Activated T-helper 17 cell treated with anti-CD3 and anti-CD28 coated beads, Interleukin-2, amount 50 U/mL, for 72 hours (primary cell): Measurements from ENCODE around the gene SLC7A7. TPM values are rescaled to one million over a fixed set of nuclear protein-coding genes. Genes with fewer than 3 reads are reported as not detected.
"Not testable (repeated sequence)": the region's sequence is repeated elsewhere in the genome, so short reads cannot be mapped to it uniquely, and the experiment has no call there.

ENCODE experiments used
- ATAC-seq: fragments of 150-1000 bp; cut with Tn5 transposase; replicated peaks from 2 replicates; pipeline ENCODE4 v1.10.0; 2021; ENCODE audit warnings: mild to moderate bottlenecking, moderate library complexity
- H3K27ac Mint-ChIP-seq: one replicate; pipeline ENCODE4 v1.8.0; 2022; ENCODE audit warnings: mixed read lengths
- H3K27me3 Mint-ChIP-seq: one replicate; pipeline ENCODE4 v1.8.0; 2022; ENCODE audit warnings: mixed read lengths
- H3K36me3 Mint-ChIP-seq: one replicate; pipeline ENCODE4 v1.8.0; 2022; ENCODE audit warnings: low read depth, mild to moderate bottlenecking, mixed read lengths
- H3K4me1 Mint-ChIP-seq: one replicate; pipeline ENCODE4 v1.8.0; 2022; ENCODE audit warnings: mixed read lengths
- H3K4me3 Mint-ChIP-seq: one replicate; pipeline ENCODE4 v1.8.0; 2022; ENCODE audit warnings: mild to moderate bottlenecking, mixed read lengths
- H3K9me3 Mint-ChIP-seq: one replicate; pipeline ENCODE4 v1.8.0; 2022; ENCODE audit warnings: mixed read lengths
- total RNA-seq, 2 donors: library from RNA; stranded (reverse); gene quantifications; one replicate each; pipeline ENCODE4 v1.2.3, GENCODE V29; 2022

Gene SLC7A7
- total RNA-seq, 2 donors from 2014 or later: 0.15 to 0.71 TPM

- Mint-ChIP-seq H3K4me3 (no peak overlapping the region), H3K27ac (peak overlapping the region; percentile 74), H3K4me1 (peaks cover 6% of the 10 kb centered on the region), H3K36me3 (peaks cover 39% of the 10 kb centered on the region), H3K9me3 (no peaks in the 10 kb centered on the region), H3K27me3 (no peaks in the 10 kb centered on the region)
- no peak for ATAC-seq
Observed at GRCh38 chr14:22774011-22774706, 41.1 kb downstream of the SLC7A7 start.

- H3K4me3 Mint-ChIP-seq: no peak overlapping the region
- peaks cover 13% of the 10 kb centered on the region for H3K4me1 Mint-ChIP-seq
- no peaks in the 10 kb centered on the region for H3K9me3 Mint-ChIP-seq
- peaks cover 47% of the 10 kb centered on the region for H3K36me3 Mint-ChIP-seq
- peak overlapping the region; percentile 74 for H3K27ac Mint-ChIP-seq
- no peak for ATAC-seq
- no peaks in the 10 kb centered on the region for H3K27me3 Mint-ChIP-seq
Observed at GRCh38 chr14:22773162-22774010, 41.8 kb downstream of the SLC7A7 start.

GRCh38 chr14:22772725-22773124, 42.5 kb downstream of the SLC7A7 start:
- Mint-ChIP-seq H3K27ac (no peak overlapping the region), H3K9me3 (no peaks in the 10 kb centered on the region), H3K4me3 (no peak overlapping the region), H3K27me3 (no peaks in the 10 kb centered on the region), H3K36me3 (peaks cover 53% of the 10 kb centered on the region), H3K4me1 (peaks cover 19% of the 10 kb centered on the region)
- ATAC-seq: no peak

GRCh38 chr14:22770481-22771187, 44.6 kb downstream of the SLC7A7 start:
- no peak for ATAC-seq
- H3K27me3 Mint-ChIP-seq: no peaks in the 10 kb centered on the region
- no peaks in the 10 kb centered on the region for H3K9me3 Mint-ChIP-seq
- peaks cover 29% of the 10 kb centered on the region for H3K4me1 Mint-ChIP-seq
- no peak overlapping the region for H3K4me3 Mint-ChIP-seq
- peaks cover 71% of the 10 kb centered on the region for H3K36me3 Mint-ChIP-seq
- H3K27ac Mint-ChIP-seq: peak overlapping the region; percentile 11

- Mint-ChIP-seq H3K36me3 (peaks cover 71% of the 10 kb centered on the region), H3K9me3 (no peaks in the 10 kb centered on the region), H3K27ac (peak overlapping the region; percentile 4), H3K4me3 (peak overlapping the region; percentile 4), H3K4me1 (peaks cover 29% of the 10 kb centered on the region), H3K27me3 (no peaks in the 10 kb centered on the region)
- no peak for ATAC-seq
Observed at GRCh38 chr14:22769369-22769768, 45.9 kb downstream of the SLC7A7 start.

GRCh38 chr14:22768947-22769346, 46.3 kb downstream of the SLC7A7 start:
- H3K4me1 Mint-ChIP-seq: peaks cover 29% of the 10 kb centered on the region
- peak overlapping the region; percentile 4 for H3K27ac Mint-ChIP-seq
- peaks cover 71% of the 10 kb centered on the region for H3K36me3 Mint-ChIP-seq
- ATAC-seq: no peak
- no peaks in the 10 kb centered on the region for H3K27me3 Mint-ChIP-seq
- H3K4me3 Mint-ChIP-seq: peak overlapping the region; percentile 98
- H3K9me3 Mint-ChIP-seq: no peaks in the 10 kb centered on the region

GRCh38 chr14:22767323-22767589, 48.0 kb downstream of the SLC7A7 start:
- Mint-ChIP-seq H3K4me1 (peaks cover 29% of the 10 kb centered on the region), H3K27ac (peak overlapping the region; percentile 100), H3K36me3 (peaks cover 63% of the 10 kb centered on the region), H3K4me3 (peak overlapping the region; percentile 98), H3K27me3 (no peaks in the 10 kb centered on the region), H3K9me3 (no peaks in the 10 kb centered on the region)
- ATAC-seq: no peak

GRCh38 chr14:22766457-22767322, 48.5 kb downstream of the SLC7A7 start, which contains the start of gene OXA1L:
TSS of gene OXA1L (plus strand) at chr14:22766688. CDS start at chr14:22766702, 14 bp downstream.
- Mint-ChIP-seq H3K27ac (peak within 1 kb of the TSS; percentile 100), H3K4me1 (peaks cover 29% of the 10 kb centered on the region), H3K4me3 (peak within 1 kb of the TSS; percentile 98), H3K27me3 (no peaks in the 10 kb centered on the region), H3K9me3 (no peaks in the 10 kb centered on the region), H3K36me3 (peaks cover 57% of the 10 kb centered on the region)
- ATAC-seq: peak; percentile 92

- Mint-ChIP-seq H3K4me1 (peaks cover 24% of the 10 kb centered on the region), H3K9me3 (no peaks in the 10 kb centered on the region), H3K27ac (no peak overlapping the region), H3K27me3 (no peaks in the 10 kb centered on the region), H3K4me3 (no peak overlapping the region), H3K36me3 (peaks cover 34% of the 10 kb centered on the region)
- ATAC-seq: no peak
Observed at GRCh38 chr14:22764382-22764781, 50.9 kb downstream of the SLC7A7 start.

- no peak overlapping the region for H3K4me3 Mint-ChIP-seq
- ATAC-seq: no peak
Observed at GRCh38 chr14:22761734-22762133, 53.5 kb downstream of the SLC7A7 start.

GRCh38 chr14:22757972-22758650, 57.1 kb downstream of the SLC7A7 start:
- not testable (repeated sequence) for H3K36me3 Mint-ChIP-seq, H3K27ac Mint-ChIP-seq, ATAC-seq, H3K9me3 Mint-ChIP-seq, H3K4me1 Mint-ChIP-seq, H3K27me3 Mint-ChIP-seq, H3K4me3 Mint-ChIP-seq

More at GRCh38 chr14:22761734-22762133, 53.5 kb downstream of the SLC7A7 start:
- no peak overlapping the region for H3K27ac Mint-ChIP-seq
- no peaks in the 10 kb centered on the region for H3K9me3 Mint-ChIP-seq
- H3K36me3 Mint-ChIP-seq: peaks cover 8% of the 10 kb centered on the region
- H3K27me3 Mint-ChIP-seq: no peaks in the 10 kb centered on the region
- H3K4me1 Mint-ChIP-seq: peaks cover 6% of the 10 kb centered on the region

GRCh38 chr14:22753586-22753985, 61.6 kb downstream of the SLC7A7 start:
- peaks cover 17% of the 10 kb centered on the region for H3K27me3 Mint-ChIP-seq
- H3K36me3 Mint-ChIP-seq: no peaks in the 10 kb centered on the region
- no peak overlapping the region for H3K27ac Mint-ChIP-seq
- H3K4me1 Mint-ChIP-seq: no peaks in the 10 kb centered on the region
- H3K9me3 Mint-ChIP-seq: no peaks in the 10 kb centered on the region
- no peak for ATAC-seq
- no peak overlapping the region for H3K4me3 Mint-ChIP-seq

- Mint-ChIP-seq H3K4me1 (no peaks in the 10 kb centered on the region), H3K27ac (no peak overlapping the region)
- no peak for ATAC-seq
Observed at GRCh38 chr14:22752422-22752821, 62.8 kb downstream of the SLC7A7 start.

More at GRCh38 chr14:22752422-22752821, 62.8 kb downstream of the SLC7A7 start:
- no peaks in the 10 kb centered on the region for H3K9me3 Mint-ChIP-seq
- no peaks in the 10 kb centered on the region for H3K36me3 Mint-ChIP-seq
- H3K27me3 Mint-ChIP-seq: peaks cover 23% of the 10 kb centered on the region
- H3K4me3 Mint-ChIP-seq: no peak overlapping the region
